Right cardiac atrium (tissue), 5 donors: ENCODE data around the gene PPP4R3C. TPM values are rescaled to one million over a fixed set of nuclear protein-coding genes. Genes with fewer than 3 reads are reported as not detected.

Experiments used
- ATAC-seq, 2 donors: fragments of 200-7000 bp; cut with Tn5 transposase; one replicate each; pipeline versions ENCODE4 v1.8.0 to v1.9.1; 2020; ENCODE audit warnings: moderate library complexity in 2 of 2, mild to moderate bottlenecking in 1 of 2
- DNase-seq, 3 donors: peaks; one replicate each; pipeline ENCODE4 v3.0.0-alpha.2; 2020
- H3K27ac ChIP-seq: one replicate; pipeline ENCODE4 v1.5.1; 2013; ENCODE audit warnings: mild to moderate bottlenecking, low read length, control low read depth, moderate library complexity
- H3K27me3 ChIP-seq: one replicate; pipeline ENCODE4 v1.6.1; 2013; ENCODE audit not compliant: control insufficient read depth, insufficient read depth
- H3K4me1 ChIP-seq: one replicate; pipeline ENCODE4 v1.6.1; 2013; ENCODE audit warnings: low read length; ENCODE audit not compliant: control insufficient read depth, insufficient read depth
- H3K4me3 ChIP-seq: one replicate; pipeline ENCODE4 v1.5.1; 2013; ENCODE audit warnings: low read length, control low read depth
- H3K9me3 ChIP-seq: one replicate; pipeline ENCODE4 v1.6.1; 2013; ENCODE audit warnings: low read length; ENCODE audit not compliant: control insufficient read depth
- WGBS: extraction: QIAGEN DNeasy Blood & Tissue Kit; methylation state at CpG from one replicate; pipeline ENCODE4 v1.1.7; 2013; 5-methylcytosine and 5-hydroxymethylcytosine counted together
- intact Hi-C, 4 donors: fragments of 100-400 bp; cut with DNase I; formaldehyde crosslinking; loops; one replicate each; pipeline versions ENCODE4 v1.11.0 to v1.14.0; 2022 to 2023
- polyA plus RNA-seq: library from polyadenylated mRNA; stranded (reverse); fragments of 200-250 nt; gene quantifications from one replicate; pipeline ENCODE4 v1.2.3, GENCODE V29; 2013
- total RNA-seq, 4 donors: library from RNA; stranded (reverse); fragmentation: NEBNext Ultra II Directional; extraction: Animal tissue kit (Norgen Biotek cat#: 25700); gene quantifications; one replicate each; pipeline ENCODE4 v1.2.1, GENCODE V29; 2021
- donor health status: healthy with polysubstance abuse.
- donor health status: DM: no; HTN: yes; CAD: no.
- donor health status: DM: no; HTN: no; CAD: no.
- donor health status: DM: no; HTN: yes; CAD: no; lungs with severe emphysema.
- donor health status: DM: yes; HTN: yes; CAD: no.

The PPP4R3C gene
- total and polyA plus RNA-seq, 5 donors: not detected

- H3K27ac ChIP-seq: no peak overlapping the region
- WGBS: 72% methylated on average over 3 of the region's 3 CpGs
- no peaks in the 10 kb centered on the region for H3K27me3 ChIP-seq
- no peak for DNase-seq
- H3K9me3 ChIP-seq: no peaks in the 10 kb centered on the region
- no peak overlapping the region for H3K4me3 ChIP-seq
- ATAC-seq: no peak
- H3K4me1 ChIP-seq: no peaks in the 10 kb centered on the region
- intact Hi-C loops: no loop called here
Observed at GRCh38 chrX:27438937-27439336, 24.2 kb downstream of the PPP4R3C start.

GRCh38 chrX:27435031-27435430 is 28.1 kb downstream of the PPP4R3C start:
- no peak overlapping the region for H3K4me3 ChIP-seq
- ATAC-seq (no peak), DNase-seq (no peak)
- no peaks in the 10 kb centered on the region for H3K4me1 ChIP-seq
- no peak overlapping the region for H3K27ac ChIP-seq
- no peaks in the 10 kb centered on the region for H3K9me3 ChIP-seq
- H3K27me3 ChIP-seq: no peaks in the 10 kb centered on the region
- intact Hi-C loops: no loop called here

Other genes with a start within 250 kb of the PPP4R3C start
- not detected for gene DCAF8L2, start 127.0 kb upstream of the PPP4R3C start, total RNA-seq
- gene DCAF8L2, start 127.0 kb upstream of the PPP4R3C start, polyA plus RNA-seq: not detected